ENCODE measurements around the gene ADGRG7. TPM values are rescaled to one million over a fixed set of nuclear protein-coding genes. Genes with fewer than 3 reads are reported as not detected.

ADGRG7 gene
- polyA plus RNA-seq, 1 donor (not counting 4 experiments of a cell fraction or from before 2014, with no cell fraction given): 0.03 TPM

- no peak overlapping the region for H3K27ac ChIP-seq (ENCODE audit: control insufficient read depth, insufficient read depth, low read length)
- dilution Hi-C loops (cut with MboI; ENCODE audit: extremely low pct_ligation_motif_present, low sequenced_read_pairs): no loop called here
- H3K9me1 ChIP-seq (ENCODE audit: control insufficient read depth, extremely low read depth, insufficient read depth, low read length): no peaks in the 10 kb centered on the region
- TF ChIP-seq EZH2 (IDR thresholded peaks at IDR 0.05; ENCODE audit: low read length): no peak
- no peak for TF ChIP-seq CTCF (optimal IDR thresholded peaks at IDR 0.05 in 1 of 3, IDR thresholded peaks at IDR 0.05 in 1 of 3, conservative IDR thresholded peaks at IDR 0.05 in 1 of 3; ENCODE audit: extremely low read depth in 1 of 3, insufficient read depth in 2 of 3, low read length in 3 of 3)
- no peak overlapping the region for H3K4me2 ChIP-seq (ENCODE audit: control insufficient read depth, extremely low read depth, insufficient read depth, low read depth, low read length)
- H3K79me2 ChIP-seq (ENCODE audit: control insufficient read depth, insufficient read depth, low read length): no peaks in the 10 kb centered on the region
- no peaks in the 10 kb centered on the region for H3K27me3 ChIP-seq (ENCODE audit: control insufficient read depth, extremely low read depth, insufficient read depth, low read length)
- H2AFZ ChIP-seq (ENCODE audit: control insufficient read depth, low read length): no peak overlapping the region
- no peak for DNase-seq (ENCODE audit: low read depth, low spot score)
- H4K20me1 ChIP-seq (ENCODE audit: control insufficient read depth, extremely low read depth, insufficient read depth, low read length): no peaks in the 10 kb centered on the region
- H3K36me3 ChIP-seq (ENCODE audit: control insufficient read depth in 2 of 2, extremely low read depth in 1 of 2, insufficient read depth in 2 of 2, low read length in 2 of 2): no peaks in the 10 kb centered on the region
- H3K4me1 ChIP-seq (ENCODE audit: control insufficient read depth, extremely low read depth, insufficient read depth, low read length): peaks cover 13% of the 10 kb centered on the region
- H3K9me3 ChIP-seq (ENCODE audit: control insufficient read depth, low read depth, low read length): no peaks in the 10 kb centered on the region
- FAIRE-seq: no peak
- no peak overlapping the region for H3K4me3 ChIP-seq (ENCODE audit: control insufficient read depth in 2 of 3, extremely low read depth in 1 of 3, insufficient read depth in 2 of 3, low read depth in 1 of 3, low read length in 3 of 3)
- H3K9ac ChIP-seq (ENCODE audit: control insufficient read depth, extremely low read depth, insufficient read depth, low read length): no peak overlapping the region
Measured at GRCh38 chr3:100647171-100647570, 37.8 kb downstream of the ADGRG7 start.

- dilution Hi-C loops (cut with MboI; ENCODE audit: extremely low pct_ligation_motif_present, low sequenced_read_pairs): no loop called here
- no peak for FAIRE-seq
- no peak overlapping the region for H2AFZ ChIP-seq (ENCODE audit: control insufficient read depth, low read length)
- no peaks in the 10 kb centered on the region for H3K27me3 ChIP-seq (ENCODE audit: control insufficient read depth, extremely low read depth, insufficient read depth, low read length)
- no peaks in the 10 kb centered on the region for H3K36me3 ChIP-seq (ENCODE audit: control insufficient read depth in 2 of 2, extremely low read depth in 1 of 2, insufficient read depth in 2 of 2, low read length in 2 of 2)
- H4K20me1 ChIP-seq (ENCODE audit: control insufficient read depth, extremely low read depth, insufficient read depth, low read length): no peaks in the 10 kb centered on the region
- H3K4me2 ChIP-seq (ENCODE audit: control insufficient read depth, extremely low read depth, insufficient read depth, low read depth, low read length): no peak overlapping the region
- TF ChIP-seq CTCF (optimal IDR thresholded peaks at IDR 0.05 in 1 of 3, IDR thresholded peaks at IDR 0.05 in 1 of 3, conservative IDR thresholded peaks at IDR 0.05 in 1 of 3; ENCODE audit: extremely low read depth in 1 of 3, insufficient read depth in 2 of 3, low read length in 3 of 3) (no peak), EZH2 (IDR thresholded peaks at IDR 0.05; ENCODE audit: low read length) (no peak)
- H3K9me3 ChIP-seq (ENCODE audit: control insufficient read depth, low read depth, low read length): no peaks in the 10 kb centered on the region
- DNase-seq (ENCODE audit: low read depth, low spot score): no peak
- H3K4me3 ChIP-seq (ENCODE audit: control insufficient read depth in 2 of 3, extremely low read depth in 1 of 3, insufficient read depth in 2 of 3, low read depth in 1 of 3, low read length in 3 of 3): no peak overlapping the region
- H3K4me1 ChIP-seq (ENCODE audit: control insufficient read depth, extremely low read depth, insufficient read depth, low read length): peaks cover 13% of the 10 kb centered on the region
- H3K79me2 ChIP-seq (ENCODE audit: control insufficient read depth, insufficient read depth, low read length): no peaks in the 10 kb centered on the region
- no peak overlapping the region for H3K27ac ChIP-seq (ENCODE audit: control insufficient read depth, insufficient read depth, low read length)
- H3K9ac ChIP-seq (ENCODE audit: control insufficient read depth, extremely low read depth, insufficient read depth, low read length): no peak overlapping the region
- no peaks in the 10 kb centered on the region for H3K9me1 ChIP-seq (ENCODE audit: control insufficient read depth, extremely low read depth, insufficient read depth, low read length)
Measured at GRCh38 chr3:100647657-100648056, 38.3 kb downstream of the ADGRG7 start.

Measured in keratinocyte (primary cell).